ENCODE measurements around the gene TIMP3. TPM values are rescaled to one million over a fixed set of nuclear protein-coding genes. Genes with fewer than 3 reads are reported as not detected.
A peak's percentile ranks its signal among the peaks of the same experiment; 100 is the strongest.

The TIMP3 gene
- total and polyA plus RNA-seq, 8 donors, result 30.4 to 248 (median 107) TPM

GRCh38 chr22:32911503-32911902 lies 110.0 kb downstream of the TIMP3 start:
- intact Hi-C loops (cut with DNase I; ENCODE audit: low total_unique reads), result no loop called here
- H3K36me3 ChIP-seq, result no peaks in the 10 kb centered on the region
- WGBS, 5 donors, result 55 to 70% (median 58%) methylated on average over 8 to 9 of the region's 9 CpGs

More at GRCh38 chr22:32911503-32911902, 110.0 kb downstream of the TIMP3 start:
- Histone ChIP-seq H3K27ac (no peak overlapping the region), H3K4me1 (peaks cover 0 to 28% (median 14%) of the 10 kb centered on the region in 4 donors), H3K9me3 (peaks cover 4 to 12% (median 8%) of the 10 kb centered on the region in 4 donors), H3K27me3 (no peaks in the 10 kb centered on the region), H3K4me3 (no peak overlapping the region)
- DNase-seq, result peak in 1 of 2 donors; percentile 44
- TF ChIP-seq EP300 (IDR thresholded peaks at IDR 0.05), result no peak
- no peak for TF ChIP-seq POLR2AphosphoS5 (IDR thresholded peaks at IDR 0.05)
- no peak for TF ChIP-seq POLR2A (IDR thresholded peaks at IDR 0.05)
- TF ChIP-seq CTCF (IDR thresholded peaks at IDR 0.05), result no peak

Measured in stomach (tissue), 9 donors.